HG02763 (cell line): Measurements from ENCODE around the gene PTGFRN.

Source experiments
- ATAC-seq: cut with Tn5 transposase; IDR thresholded peaks from one replicate; pipeline ENCODE4 v1.9.1; 2021; ENCODE audit warnings: mild to moderate bottlenecking, moderate library complexity; ENCODE audit not compliant: unreplicated experiment

PTGFRN gene

DNA sequence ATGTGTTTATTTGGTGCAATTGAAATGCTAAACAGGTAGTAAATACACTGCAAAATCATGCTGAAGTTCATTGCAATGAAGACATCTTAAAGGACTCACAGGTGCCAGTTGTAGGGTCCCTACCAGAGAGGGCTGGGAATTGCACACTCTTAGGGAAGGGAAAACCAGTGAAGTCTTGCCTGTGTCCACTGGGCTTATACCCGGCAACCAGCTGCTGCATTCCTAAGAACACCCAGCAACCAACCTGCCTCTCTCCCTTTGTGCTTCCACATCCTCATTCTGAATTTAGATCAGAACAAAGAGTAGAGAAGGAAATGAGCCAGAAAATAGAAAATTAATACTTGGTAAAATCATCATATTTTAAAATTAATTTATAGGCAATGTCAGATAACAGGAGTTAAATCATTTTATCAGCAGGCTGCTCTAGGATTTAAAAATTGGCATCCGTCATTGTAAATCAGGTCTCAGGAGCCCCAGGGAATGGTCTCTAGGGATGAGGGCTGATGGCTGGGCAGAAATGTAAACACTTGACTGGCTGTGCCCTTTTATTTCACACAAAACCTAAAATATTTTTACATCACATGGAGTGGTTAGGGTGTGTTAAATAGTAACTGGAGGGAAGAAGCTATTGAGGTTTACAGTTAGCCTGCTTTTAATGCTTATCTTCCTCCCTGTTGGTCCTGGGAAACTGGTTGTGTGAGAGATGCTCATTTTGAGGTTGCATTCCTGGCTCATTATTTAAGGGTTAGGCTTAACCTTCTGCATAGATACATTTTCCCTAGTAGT, 31.3 kb downstream of the PTGFRN start:
- ATAC-seq, result no peak

DNA sequence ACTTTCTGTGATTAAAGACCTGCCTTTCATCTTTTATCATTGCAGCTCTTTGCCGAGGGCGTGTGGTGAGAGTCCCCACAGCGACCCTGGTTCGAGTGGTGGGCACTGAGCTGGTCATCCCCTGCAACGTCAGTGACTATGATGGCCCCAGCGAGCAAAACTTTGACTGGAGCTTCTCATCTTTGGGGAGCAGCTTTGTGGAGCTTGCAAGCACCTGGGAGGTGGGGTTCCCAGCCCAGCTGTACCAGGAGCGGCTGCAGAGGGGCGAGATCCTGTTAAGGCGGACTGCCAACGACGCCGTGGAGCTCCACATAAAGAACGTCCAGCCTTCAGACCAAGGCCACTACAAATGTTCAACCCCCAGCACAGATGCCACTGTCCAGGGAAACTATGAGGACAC, 32.0 kb downstream of the PTGFRN start:
- no peak for ATAC-seq

DNA sequence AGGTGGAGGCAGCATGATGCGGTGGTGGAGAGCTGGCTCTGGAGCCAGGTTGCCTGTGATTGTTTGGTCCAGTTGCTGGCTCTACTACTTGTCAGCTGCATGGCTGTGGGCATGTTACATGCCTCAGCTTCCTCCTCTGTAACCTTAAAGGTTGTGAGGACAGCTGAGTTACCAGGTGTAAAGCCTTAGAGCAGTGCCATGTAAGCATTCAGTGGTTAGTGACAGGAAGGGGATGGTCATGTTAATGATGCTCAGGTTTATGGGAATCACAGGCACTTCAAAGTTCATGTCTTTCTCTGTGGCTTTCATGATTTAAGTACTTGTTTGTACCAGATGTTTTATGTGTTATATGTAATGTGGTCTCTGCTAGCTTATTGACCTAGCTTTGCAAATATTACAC, 32.6 kb downstream of the PTGFRN start:
- no peak for ATAC-seq

DNA sequence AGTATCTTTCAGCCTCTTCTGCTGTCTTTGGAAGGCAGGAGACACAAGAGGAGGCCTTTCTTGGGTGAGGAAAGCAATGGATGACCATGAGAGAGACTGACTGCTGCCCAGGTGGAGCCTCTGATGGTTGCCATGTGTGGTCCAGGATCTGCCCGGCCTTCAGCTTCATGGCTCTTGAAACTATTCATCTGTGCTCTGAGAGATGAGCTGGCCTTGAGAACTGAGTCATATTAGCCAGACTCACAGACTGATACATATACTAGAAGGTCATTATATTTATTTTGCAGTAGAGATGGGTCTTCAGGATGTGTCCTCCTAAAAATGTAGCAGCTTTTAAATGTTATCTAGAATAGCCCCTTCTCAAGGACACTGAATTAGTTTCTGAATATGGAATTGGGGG, 33.7 kb downstream of the PTGFRN start:
- ATAC-seq, result no peak

DNA sequence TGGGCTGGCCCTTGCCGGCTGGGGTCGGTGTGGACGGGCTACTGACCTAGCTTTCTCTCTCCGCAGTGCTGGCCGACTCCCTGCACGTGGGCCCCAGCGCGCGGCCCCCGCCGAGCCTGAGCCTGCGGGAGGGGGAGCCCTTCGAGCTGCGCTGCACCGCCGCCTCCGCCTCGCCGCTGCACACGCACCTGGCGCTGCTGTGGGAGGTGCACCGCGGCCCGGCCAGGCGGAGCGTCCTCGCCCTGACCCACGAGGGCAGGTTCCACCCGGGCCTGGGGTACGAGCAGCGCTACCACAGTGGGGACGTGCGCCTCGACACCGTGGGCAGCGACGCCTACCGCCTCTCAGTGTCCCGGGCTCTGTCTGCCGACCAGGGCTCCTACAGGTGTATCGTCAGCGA, 34.9 kb downstream of the PTGFRN start:
- no peak for ATAC-seq

DNA sequence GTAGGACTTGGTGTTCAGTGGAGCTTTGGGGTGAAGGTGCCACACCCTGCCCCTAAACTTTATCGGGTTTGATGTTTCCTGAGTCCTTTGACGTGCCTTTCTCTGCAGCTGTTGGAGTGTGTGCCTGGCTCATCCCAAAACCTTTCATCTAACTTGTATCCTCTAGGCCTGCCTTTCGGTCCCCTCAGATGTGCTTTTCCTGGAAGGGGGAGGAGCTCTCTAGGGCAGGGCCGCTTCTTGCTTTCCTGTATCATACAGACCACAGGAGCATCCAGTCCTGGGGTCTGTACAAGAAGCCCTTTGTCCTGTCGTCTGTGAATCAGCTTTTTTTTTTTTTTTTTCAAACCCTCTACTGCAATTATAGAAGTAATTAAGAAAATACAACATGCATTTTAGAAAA, 35.7 kb downstream of the PTGFRN start:
- no peak for ATAC-seq

DNA sequence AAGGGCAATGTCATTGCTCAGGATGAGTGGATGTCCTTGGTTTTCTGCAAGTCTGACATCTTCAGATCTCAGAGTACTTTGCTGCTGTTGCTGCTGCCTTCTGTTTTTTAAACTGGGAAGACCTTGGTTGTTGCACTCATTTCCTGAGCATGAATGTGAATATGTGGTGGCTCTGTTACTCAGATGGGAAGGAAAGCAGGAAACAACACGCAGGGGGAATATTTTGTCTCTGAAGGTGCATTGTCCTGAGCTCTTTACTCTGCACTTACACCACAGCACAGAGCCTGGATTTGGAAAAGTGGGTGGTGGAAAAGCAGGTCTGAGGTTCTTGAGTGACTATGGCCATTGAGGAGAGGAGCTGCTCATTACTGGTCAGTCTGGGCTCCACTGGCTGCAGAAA, 36.3 kb downstream of the PTGFRN start:
- ATAC-seq, result no peak

DNA sequence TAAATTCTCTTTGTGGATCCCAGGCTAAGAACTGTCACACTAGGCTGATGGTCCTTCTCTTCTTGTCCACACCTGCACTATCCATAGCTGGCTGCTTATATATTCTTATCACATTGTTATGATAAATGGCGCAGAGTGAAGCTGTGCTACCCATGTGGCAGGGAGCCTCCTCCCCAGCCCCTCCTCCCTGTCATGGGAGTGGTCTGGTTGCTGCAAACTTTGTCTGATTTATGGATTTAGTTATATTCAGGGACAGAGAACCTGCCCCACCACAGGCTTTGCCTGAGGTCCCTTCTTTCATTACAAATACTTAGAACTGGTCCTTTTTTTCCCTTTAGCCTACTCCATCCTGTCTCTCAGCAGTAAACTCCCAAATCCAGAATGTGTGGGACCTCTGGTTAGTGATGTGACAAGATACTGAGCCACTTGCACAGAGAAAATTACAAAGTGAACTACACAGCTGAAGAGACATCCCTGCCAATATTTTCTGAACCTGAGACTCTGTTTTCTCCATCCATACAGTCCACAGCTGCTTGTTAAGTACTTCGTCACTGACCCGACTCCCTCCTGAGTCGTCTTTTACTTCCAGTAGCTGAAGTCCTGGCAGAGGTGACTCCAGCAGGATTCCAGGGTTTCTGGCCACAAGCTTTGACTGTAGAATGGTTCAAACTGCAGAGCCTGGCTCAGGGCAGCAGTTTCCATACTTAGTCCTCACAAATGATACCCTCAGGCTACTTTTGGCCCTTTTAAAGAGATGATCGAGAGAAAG, 37.6 kb downstream of the PTGFRN start:
- ATAC-seq, result no peak

DNA sequence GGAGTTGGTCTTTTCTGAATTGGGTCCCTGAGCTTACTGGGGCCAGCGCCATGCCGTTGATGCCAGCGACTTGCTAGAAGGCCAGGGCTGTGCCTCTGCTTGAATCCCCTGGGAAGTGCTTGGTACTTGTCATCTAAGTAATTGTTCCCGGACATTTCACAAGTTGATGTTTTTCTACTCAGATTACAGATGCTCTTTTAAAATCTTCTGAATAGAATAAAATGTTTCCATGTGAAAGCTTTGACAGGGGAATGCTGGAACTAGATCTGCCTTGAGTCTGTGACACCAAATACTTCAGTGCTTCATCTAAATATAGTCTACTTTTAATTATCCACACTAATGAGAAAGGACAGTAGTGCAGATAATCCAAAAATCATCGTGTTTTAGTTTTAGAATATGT, 38.3 kb downstream of the PTGFRN start:
- no peak for ATAC-seq

DNA sequence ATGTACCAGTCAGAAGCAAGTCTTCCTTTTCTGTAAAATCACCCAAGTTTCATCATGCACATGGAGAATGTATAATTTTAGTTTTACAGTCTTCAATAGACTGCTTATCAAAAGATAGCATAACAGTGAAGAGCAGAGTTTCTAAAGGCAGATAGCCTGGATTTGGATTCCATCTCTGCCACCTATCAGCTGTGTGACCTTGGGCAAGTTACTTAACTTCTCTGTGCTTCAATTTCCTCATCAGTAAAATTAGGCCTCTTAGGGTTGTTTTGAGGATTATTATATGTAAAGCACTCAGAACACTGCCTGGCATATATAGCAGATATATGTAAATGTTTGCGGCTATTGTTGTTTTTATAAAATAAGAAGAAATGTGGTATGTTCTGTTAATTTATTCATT, 38.9 kb downstream of the PTGFRN start:
- no peak for ATAC-seq

DNA sequence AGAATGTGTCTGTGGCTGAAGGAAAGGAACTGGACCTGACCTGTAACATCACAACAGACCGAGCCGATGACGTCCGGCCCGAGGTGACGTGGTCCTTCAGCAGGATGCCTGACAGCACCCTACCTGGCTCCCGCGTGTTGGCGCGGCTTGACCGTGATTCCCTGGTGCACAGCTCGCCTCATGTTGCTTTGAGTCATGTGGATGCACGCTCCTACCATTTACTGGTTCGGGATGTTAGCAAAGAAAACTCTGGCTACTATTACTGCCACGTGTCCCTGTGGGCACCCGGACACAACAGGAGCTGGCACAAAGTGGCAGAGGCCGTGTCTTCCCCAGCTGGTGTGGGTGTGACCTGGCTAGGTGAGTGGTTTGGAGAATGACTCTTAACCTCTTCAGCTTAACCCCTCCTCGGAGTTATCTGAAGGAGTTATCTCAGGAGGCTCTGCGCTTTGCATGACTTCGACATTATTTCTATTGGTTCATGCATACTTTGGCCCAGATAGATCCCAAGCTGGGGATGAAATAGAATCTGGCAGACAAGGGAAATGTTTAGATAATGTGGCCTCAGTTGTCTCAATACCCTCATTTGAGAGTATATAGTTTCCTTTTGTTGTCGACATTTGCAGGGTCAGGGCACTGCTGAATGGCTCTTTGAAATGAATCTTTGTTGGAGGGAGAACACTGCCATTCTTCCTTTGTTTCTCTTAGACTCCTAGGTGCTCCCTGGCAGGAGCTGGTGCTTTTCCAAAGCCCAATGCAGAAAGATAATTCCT, 39.7 kb downstream of the PTGFRN start:
- no peak for ATAC-seq

DNA sequence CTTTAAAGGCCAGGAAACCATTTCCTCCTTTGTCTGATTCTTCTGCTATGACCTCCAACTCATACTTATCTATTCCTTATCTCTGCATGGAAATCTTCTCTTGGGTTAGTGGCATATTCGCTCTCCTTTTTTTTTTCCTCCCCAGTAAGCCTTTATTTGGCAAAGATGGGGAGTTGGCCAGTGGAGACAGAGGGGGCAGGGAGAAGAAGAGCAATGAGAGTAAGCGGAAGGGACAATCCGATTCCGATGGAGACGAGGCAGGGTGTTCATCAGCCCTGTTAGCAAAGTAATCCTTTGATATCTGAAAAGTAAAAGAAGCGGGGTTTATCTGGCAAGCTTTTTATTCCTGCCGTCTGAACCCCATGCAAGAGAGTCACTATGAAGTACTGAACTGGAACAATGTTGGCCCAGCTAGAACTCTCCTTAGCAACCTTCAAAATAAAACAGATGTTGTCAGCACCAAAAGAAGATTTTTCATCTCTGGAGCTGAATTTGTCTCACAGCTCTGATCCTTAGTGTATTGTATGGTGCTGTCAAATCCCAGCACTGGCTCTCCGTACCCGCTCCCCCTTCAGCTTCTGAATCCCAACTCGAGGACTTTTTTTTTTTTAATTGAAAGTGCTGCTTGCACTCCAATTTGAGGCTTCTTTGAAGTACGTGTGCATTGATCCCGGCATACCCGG, 40.9 kb downstream of the PTGFRN start:
- no peak for ATAC-seq

DNA sequence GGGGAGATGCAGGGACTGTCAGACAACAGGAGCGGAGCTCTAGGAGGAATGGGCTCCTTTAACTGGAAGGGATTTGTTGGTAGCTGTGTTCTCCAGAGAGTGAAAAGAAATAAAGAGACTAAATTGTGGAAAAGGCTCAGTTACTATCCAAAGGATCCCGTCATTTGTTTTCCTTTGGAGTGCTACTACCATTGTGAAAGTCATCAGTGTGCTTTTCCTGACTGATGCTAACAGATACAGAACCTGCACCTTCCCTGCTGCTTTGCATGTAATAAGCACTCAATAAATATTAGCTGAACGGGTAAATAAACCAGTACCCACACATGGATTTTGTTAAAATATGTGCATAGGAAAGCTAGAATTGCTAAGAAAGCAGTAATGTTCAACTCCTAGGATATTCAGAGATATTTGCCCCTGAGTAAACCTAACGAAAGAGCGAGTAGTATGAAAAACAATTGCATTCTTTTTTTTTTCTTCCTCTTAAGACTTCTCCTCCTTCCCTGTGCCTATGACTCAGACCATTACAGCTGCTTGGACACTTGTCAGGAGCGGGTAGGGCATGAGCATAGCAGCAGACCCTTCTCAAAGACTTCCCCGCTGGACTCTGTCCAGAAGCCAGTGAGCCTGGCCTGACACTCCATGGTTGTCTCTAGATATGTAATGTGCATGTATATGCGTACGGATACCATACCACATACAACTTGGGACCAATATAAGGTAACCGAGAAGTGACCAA, 41.7 kb downstream of the PTGFRN start:
- ATAC-seq, result no peak

DNA sequence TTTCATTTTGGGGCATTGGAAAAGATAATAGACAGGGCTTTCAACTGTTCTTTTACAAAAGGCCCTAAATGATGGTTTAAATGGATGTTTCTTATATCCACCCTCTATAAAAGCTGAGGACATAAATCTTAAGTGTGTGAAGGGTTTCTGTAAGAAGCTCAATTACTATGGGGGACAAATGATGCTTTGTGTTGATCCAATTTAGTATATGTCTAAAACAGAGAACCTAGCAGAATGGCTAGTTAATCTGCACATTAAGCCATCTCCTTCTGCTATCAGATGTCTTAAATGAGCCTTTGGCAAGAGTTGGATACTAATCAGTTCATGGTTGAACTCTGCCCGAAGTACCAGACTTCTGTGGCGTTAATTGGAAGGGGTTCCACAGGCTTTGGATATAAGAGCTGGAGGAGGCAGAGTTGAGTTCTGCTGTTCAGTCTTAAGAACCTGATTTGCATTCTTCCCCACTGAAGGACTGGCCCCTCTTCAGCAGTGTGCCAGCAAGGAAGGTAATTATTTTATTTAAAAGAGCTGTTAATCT, 43.1 kb downstream of the PTGFRN start:
- ATAC-seq, result no peak

DNA sequence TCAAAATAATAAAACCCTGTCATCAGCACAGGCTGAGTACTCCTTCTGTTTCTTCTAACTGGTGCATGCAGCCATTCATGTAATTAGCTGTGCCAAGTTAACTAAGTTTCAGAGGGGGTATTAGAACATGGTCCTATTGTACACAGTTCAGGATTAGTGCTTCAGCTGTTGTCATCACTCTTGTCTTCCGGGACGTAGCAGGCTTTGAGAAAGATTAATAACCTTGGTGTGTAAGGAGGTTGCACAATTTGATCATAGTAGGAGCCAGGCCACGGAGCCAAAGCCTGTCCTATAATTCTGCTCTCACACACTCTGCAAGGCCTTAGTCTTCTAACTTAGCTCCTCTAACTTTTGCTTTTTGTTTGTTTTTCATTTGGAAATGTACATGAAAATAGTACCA, 44.7 kb downstream of the PTGFRN start:
- no peak for ATAC-seq

DNA sequence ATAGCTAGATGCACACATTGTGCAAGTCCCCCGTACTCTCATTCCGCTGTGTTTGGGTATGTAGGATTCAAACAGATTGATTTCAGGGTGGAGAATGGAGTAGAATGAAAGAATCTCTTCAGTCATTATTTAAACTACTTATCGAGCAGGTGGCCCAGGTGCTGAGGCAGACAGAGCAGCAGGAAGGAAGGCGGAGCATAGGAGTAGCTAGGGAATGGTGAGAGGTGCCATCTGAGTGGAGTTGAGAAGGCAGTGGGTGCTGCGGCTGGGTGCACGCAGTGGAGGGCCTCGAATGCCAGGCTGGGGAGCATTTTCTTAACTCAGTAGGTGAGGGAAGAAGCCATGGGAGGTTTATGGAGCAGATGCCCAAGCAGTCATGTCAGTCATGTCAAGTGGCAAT, 46.7 kb downstream of the PTGFRN start:
- no peak for ATAC-seq

DNA sequence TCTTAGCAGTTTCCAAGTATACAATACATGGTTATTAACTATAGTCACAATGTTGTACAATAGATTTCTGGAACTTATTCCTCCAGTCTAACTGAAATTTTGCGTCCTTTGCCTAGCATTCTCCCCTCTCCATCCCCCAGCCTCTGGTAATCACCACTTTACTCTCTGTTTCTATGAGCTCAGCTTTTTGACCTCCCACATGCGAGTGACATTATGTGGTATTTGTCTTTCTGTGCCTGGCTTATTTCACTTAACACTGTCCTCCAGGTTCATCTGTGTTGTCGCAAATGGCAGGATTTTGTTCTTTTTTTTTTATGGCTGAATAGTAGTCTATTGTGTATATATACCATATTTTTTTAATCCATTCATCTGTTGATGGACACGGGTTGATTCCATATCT, 47.9 kb downstream of the PTGFRN start:
- no peak for ATAC-seq

DNA sequence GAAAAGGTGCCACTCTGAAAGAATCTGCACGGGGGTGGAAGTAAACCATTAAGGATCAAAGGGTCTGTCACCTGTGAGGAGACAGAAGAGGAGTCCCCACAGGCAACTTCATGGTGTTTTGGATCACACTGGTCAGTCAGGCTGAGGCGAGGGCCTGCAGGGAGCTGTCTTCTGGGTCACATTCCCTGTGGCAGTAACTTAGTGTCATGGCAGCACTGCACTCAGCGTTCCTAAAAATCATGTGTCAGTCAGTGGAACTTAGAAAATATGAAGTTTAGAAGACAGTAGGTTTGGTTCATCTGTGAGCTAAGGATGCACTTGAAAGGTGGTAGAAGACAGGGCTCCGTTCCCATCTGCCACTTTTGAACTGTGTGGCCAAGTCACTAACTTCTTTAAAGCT, 48.4 kb downstream of the PTGFRN start:
- no peak for ATAC-seq

DNA sequence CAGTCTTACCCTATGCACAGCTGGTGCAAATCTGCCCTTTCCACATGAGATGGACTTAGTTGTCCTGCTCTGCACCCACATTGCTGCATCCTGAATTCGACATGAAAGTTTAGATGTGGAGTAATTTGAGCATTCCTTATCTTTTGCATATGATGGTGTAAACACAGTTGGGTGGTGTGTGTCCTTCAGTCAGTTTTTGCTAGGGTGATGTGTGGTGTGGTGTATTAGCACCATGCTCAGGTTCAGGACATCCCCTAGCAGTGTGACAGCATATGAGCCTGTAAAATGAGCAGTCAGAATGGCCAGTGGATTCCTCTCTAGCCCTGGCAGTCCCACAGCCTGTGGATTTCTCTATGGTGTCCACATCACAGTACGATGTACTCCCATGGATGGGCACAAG, 49.3 kb downstream of the PTGFRN start:
- no peak for ATAC-seq

DNA sequence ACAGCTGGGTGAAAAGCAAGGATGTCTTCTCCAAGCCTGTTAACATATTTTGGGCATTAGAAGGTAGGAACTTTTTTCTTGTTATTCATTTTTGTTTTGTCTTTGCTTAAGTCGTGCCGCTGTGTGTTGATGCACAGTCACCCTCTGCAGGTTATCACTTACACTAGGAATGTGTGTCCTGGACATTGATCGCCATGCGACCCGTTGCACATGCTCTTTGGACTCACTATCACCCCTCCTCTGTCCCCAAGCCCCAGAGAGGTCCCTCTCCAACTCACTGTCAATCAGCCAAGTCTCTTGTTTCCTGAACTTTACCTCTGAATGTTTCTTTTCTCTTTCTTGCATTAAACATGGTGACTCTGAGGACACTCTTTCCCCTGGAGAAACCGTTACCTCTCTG, 51.9 kb downstream of the PTGFRN start:
- ATAC-seq, result no peak
